NCI-H187 (cell line): ENCODE measurements around the gene DNAH17.
"Not testable (repeated sequence)": the region's sequence is repeated elsewhere in the genome, so short reads cannot be mapped to it uniquely, and the experiment has no call there.

Experiments
- DNase-seq, 2 experiments: peaks; one replicate each; lab custom pipeline; 2025; lab: John Stamatoyannopoulos, UW

DNAH17 gene

GRCh38 chr17:78476973-78477372, 100.2 kb downstream of the DNAH17 start:
- no peak for DNase-seq

DNA sequence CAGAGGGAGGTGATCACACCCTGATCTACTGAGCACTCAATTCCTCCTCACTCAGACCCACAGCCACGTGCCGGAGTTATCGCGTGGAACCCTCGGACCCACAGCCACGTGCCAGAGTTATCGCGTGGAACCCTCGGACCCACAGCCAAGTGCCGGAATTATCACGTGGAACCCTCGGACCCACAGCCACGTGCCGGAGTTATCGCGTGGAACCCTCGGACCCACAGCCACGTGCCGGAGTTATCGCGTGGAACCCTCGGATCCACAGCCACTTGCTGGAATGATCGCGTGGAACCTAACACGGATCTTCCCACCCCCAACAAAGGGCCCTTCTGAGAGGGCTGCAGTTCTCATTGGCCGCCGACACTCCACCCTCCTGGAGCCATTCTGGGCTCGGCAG, 101.0 kb downstream of the DNAH17 start:
- DNase-seq: no peak

- no peak for DNase-seq
These were observed 102.0 kb downstream of the DNAH17 start for GRCh38 chr17:78475211-78475610.

- DNase-seq: no peak
These were observed 102.5 kb downstream of the DNAH17 start for GRCh38 chr17:78474614-78475146.

- no peak for DNase-seq
These were observed 103.1 kb downstream of the DNAH17 start for GRCh38 chr17:78473951-78474613.

GRCh38 chr17:78472035-78472905, 104.9 kb downstream of the DNAH17 start:
- DNase-seq: no peak

DNA sequence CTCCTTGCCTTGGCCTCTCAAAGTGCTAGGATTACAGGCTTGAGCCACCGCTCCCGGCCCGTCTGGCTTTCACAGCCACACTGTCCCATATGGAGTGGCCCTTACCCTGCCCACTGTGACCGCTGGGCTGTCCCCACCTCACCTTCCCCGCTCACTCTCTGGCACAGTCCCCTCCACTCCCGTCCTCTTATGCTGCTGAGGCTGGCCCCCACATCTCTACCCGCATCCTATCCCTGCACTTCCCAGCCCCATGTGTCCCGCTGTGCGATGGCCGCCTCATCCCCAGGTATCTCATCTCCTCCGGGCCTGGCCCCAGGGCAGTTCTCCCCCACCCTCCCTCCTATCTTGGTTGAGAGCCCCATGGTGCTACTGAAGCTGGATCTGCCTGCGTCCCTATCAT, 105.6 kb downstream of the DNAH17 start:
- no peak for DNase-seq

GRCh38 chr17:78469443-78469842, 107.8 kb downstream of the DNAH17 start:
- no peak for DNase-seq

- no peak for DNase-seq
These were observed 108.8 kb downstream of the DNAH17 start for GRCh38 chr17:78468366-78468765.

DNA sequence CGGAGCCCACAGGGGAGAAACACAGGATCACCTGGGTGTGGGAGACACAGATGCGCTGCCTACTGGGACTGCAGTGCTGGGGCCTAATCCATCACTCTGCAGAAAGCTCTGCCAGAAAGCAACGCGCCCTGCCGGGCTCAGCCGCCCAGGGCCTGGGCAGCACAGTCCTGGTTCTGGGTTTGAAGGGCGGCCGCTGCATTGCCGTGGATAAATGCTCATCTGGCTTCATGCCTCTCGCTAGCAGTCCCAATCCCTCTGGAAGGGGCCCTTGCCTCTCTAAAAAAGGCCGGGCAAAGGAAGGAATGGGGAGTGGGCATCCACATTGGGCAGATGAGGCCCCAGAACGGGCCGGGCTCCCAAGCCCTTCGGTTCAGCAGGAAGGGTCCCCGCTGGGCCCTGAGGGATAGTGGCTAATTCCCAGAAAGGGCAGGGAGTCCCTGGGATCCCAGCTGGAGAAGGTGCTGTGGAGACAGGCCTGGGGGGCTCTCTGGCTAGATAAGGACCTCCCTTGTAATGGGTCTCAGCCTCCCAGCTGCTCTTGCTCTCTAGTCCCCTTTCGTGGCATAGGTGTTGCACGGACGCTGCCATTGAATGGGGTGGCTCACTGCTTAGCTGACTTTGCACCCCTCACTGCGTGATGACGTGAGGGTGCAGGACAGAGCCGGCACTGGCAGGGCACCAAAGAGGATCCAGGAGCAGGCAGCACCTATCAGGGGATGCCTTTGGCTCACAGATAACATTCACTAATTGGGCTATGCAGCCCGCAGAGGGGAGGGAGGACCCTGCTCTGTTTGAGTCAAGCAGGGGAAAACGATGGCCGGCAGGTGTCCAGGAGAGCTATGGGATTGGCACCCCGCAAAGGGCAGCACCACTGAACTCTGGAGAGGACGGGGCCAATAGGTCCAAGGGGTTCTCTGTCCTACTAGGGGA, 110.1 kb downstream of the DNAH17 start:
- no peak for DNase-seq

GRCh38 chr17:78466109-78466785, 110.9 kb downstream of the DNAH17 start:
- DNase-seq: not testable (repeated sequence)

- DNase-seq: no peak
These were observed 115.0 kb downstream of the DNAH17 start for GRCh38 chr17:78462148-78462547.

DNA sequence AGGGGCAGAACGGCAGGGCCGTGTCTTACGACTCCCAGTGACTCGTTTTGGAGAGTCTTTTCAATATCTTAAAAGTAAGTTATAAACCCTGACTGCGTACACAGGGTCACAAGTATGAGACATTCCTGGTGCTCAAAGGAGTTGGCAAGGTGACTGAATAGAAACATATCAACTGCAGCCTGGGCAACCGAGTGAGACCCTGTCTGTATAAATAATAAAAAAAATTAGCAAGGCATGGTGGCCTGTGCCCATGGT, 115.5 kb downstream of the DNAH17 start:
- DNase-seq: no peak

DNA sequence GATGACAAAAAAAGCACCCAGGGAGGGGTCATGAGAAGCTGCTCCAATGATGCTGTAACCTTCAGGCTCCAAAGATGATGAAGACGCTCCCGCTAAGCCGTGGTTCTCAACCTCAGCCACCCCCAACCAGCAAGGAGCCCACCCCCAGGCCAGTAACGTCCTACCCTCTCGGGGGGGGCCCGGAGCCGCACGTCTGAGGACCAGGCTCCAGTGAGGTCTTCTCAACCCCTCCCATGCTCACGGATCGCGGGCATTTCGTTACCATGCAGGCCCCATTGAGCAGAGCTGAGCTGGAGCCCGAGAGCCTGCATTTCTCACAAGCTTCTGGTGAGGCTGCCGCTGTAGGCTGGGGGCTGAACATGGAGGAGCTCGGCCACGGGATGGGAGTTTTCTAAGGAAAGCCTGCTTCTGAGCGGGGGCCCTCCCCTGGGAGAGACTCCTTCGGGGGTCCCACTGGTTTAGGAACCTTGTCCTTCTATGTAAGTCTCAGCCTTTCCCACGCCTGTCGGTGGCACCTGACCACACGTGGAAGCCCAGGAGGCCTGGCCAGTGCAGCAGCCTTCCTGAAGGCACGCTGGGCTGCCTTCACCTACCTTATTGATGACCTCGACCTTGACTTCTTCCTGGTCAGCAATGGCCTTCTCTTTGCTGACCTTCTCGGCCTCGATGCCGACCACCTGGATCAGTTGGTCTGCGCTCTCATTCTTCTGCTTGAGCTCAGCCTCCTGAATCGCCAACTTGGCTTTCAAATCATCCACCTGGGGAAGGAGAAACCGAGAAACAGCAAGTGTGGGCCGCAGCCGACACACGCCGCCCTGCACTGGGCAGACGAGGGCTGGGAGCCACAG, 116.0 kb downstream of the DNAH17 start:
- DNase-seq: no peak

- DNase-seq: no peak
These were observed 117.0 kb downstream of the DNAH17 start for GRCh38 chr17:78460176-78460675.

DNA sequence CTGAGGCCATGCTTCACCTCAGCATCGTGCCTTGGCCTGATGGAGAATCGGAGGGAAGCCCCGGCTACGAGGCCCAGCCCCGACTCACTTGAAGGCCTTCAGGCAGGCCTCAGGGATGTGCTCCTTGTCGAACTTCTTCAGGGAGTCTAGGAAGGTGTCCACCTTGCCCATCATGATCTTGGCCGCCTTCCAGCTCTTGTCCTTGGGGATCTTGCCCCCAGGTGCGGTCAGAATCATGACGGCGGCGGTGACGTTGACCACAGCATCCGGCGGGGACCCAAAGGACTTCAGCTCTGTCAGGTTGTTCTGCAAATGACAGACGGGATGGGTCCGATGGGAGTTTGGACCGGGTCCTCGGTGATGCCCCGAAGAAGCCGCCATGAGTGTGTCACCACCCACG, 117.5 kb downstream of the DNAH17 start:
- no peak for DNase-seq

GRCh38 chr17:78458736-78459335, 118.4 kb downstream of the DNAH17 start:
- DNase-seq: peak in 1 of 2 experiments; percentile 18

- no peak for DNase-seq
These were observed 119.1 kb downstream of the DNAH17 start for GRCh38 chr17:78458091-78458490.

- DNase-seq: no peak
These were observed 122.8 kb downstream of the DNAH17 start for GRCh38 chr17:78454346-78454745.

GRCh38 chr17:78451753-78452152, 125.4 kb downstream of the DNAH17 start:
- DNase-seq: no peak
